ENCODE data around the gene B3GALT6. TPM values are rescaled to one million over a fixed set of nuclear protein-coding genes. Genes with fewer than 3 reads are reported as not detected.

Gene B3GALT6
- polyA plus RNA-seq, 3 donors: 1.9 to 8.8 (median 7.2) TPM

GRCh38 chr1:1210726-1211540 is 21.1 kb upstream of the B3GALT6 start:
- no peak for DNase-seq
- Histone ChIP-seq H3K4me3 (replicated peaks in 1 of 3; ENCODE audit: low read depth in 2 of 3, low read length in 3 of 3) (no peak overlapping the region), H3K4me2 (replicated peaks; ENCODE audit: extremely low read depth, low read length, poor library complexity, severe bottlenecking) (no peak overlapping the region), H3K9me3 (replicated peaks in 1 of 2; ENCODE audit: control insufficient read depth in 1 of 2, insufficient read depth in 1 of 2, low read length in 2 of 2) (no peaks in the 10 kb centered on the region), H3K36me3 (replicated peaks in 1 of 2; ENCODE audit: control insufficient read depth in 1 of 2, insufficient read depth in 2 of 2, low read length in 2 of 2) (peaks cover 0 to under 1% of the 10 kb centered on the region in 2 donors), H3K4me1 (ENCODE audit: control insufficient read depth in 1 of 2, insufficient read depth in 2 of 2, low read length in 2 of 2) (peaks cover 6 to 8% of the 10 kb centered on the region in 2 donors), H3K27ac (ENCODE audit: low read depth in 1 of 2, low read length in 2 of 2) (no peak overlapping the region), H3K9ac (ENCODE audit: insufficient read depth, low read length, poor library complexity, severe bottlenecking) (no peak overlapping the region), H2AFZ (ENCODE audit: insufficient read depth, low read depth, low read length, poor library complexity, severe bottlenecking) (no peak overlapping the region), H3K27me3 (ENCODE audit: control insufficient read depth in 2 of 2, insufficient read depth in 2 of 2, low read length in 2 of 2) (peaks cover 5 to 57% of the 10 kb centered on the region in 2 donors), H4K20me1 (ENCODE audit: insufficient read depth, low read length) (peaks cover 8% of the 10 kb centered on the region), H3K79me2 (ENCODE audit: insufficient read depth, low read length) (no peaks in the 10 kb centered on the region)
- 96% methylated on average over 23 of the region's 31 CpGs for WGBS (ENCODE audit: insufficient coverage)
- Mint-ChIP-seq H3K36me3 (peaks cover 0 to 1% of the 10 kb centered on the region in 2 donors), H3K9me3 (peaks cover 0 to 3% (median 2%) of the 10 kb centered on the region in 7 donors), H3K27ac (peak overlapping the region in 1 of 7 donors; percentile 66), H3K27me3 (ENCODE audit: low read depth in 3 of 3) (peaks cover 49 to 77% (median 64%) of the 10 kb centered on the region in 3 donors), H3K4me1 (peaks cover 7% of the 10 kb centered on the region), H3K4me3 (no peak overlapping the region)
- TF ChIP-seq, protein P1, sequence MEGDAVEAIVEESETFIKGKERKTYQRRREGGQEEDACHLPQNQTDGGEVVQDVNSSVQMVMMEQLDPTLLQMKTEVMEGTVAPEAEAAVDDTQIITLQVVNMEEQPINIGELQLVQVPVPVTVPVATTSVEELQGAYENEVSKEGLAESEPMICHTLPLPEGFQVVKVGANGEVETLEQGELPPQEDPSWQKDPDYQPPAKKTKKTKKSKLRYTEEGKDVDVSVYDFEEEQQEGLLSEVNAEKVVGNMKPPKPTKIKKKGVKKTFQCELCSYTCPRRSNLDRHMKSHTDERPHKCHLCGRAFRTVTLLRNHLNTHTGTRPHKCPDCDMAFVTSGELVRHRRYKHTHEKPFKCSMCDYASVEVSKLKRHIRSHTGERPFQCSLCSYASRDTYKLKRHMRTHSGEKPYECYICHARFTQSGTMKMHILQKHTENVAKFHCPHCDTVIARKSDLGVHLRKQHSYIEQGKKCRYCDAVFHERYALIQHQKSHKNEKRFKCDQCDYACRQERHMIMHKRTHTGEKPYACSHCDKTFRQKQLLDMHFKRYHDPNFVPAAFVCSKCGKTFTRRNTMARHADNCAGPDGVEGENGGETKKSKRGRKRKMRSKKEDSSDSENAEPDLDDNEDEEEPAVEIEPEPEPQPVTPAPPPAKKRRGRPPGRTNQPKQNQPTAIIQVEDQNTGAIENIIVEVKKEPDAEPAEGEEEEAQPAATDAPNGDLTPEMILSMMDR (IDR thresholded peaks at IDR 0.05): no peak
- intact Hi-C loops (cut with micrococcal nuclease): no loop called here

GRCh38 chr1:1211541-1212441 is 20.2 kb upstream of the B3GALT6 start:
- no peak for DNase-seq
- Histone ChIP-seq H3K79me2 (ENCODE audit: insufficient read depth, low read length) (no peaks in the 10 kb centered on the region), H3K27ac (ENCODE audit: low read depth in 1 of 2, low read length in 2 of 2) (no peak overlapping the region), H3K4me2 (replicated peaks; ENCODE audit: extremely low read depth, low read length, poor library complexity, severe bottlenecking) (no peak overlapping the region), H4K20me1 (ENCODE audit: insufficient read depth, low read length) (peaks cover 14% of the 10 kb centered on the region), H3K9me3 (replicated peaks in 1 of 2; ENCODE audit: control insufficient read depth in 1 of 2, insufficient read depth in 1 of 2, low read length in 2 of 2) (no peaks in the 10 kb centered on the region), H2AFZ (ENCODE audit: insufficient read depth, low read depth, low read length, poor library complexity, severe bottlenecking) (no peak overlapping the region), H3K36me3 (replicated peaks in 1 of 2; ENCODE audit: control insufficient read depth in 1 of 2, insufficient read depth in 2 of 2, low read length in 2 of 2) (peaks cover 8 to 10% of the 10 kb centered on the region in 2 donors), H3K27me3 (ENCODE audit: control insufficient read depth in 2 of 2, insufficient read depth in 2 of 2, low read length in 2 of 2) (peaks cover 2 to 50% of the 10 kb centered on the region in 2 donors), H3K9ac (ENCODE audit: insufficient read depth, low read length, poor library complexity, severe bottlenecking) (no peak overlapping the region), H3K4me3 (replicated peaks in 1 of 3; ENCODE audit: low read depth in 2 of 3, low read length in 3 of 3) (no peak overlapping the region), H3K4me1 (ENCODE audit: control insufficient read depth in 1 of 2, insufficient read depth in 2 of 2, low read length in 2 of 2) (peaks cover 6 to 8% of the 10 kb centered on the region in 2 donors)
- peaks cover 0 to 3% (median under 1%) of the 10 kb centered on the region in 7 donors for H3K9me3 Mint-ChIP-seq
- intact Hi-C loops (cut with micrococcal nuclease): no loop called here
- H3K4me1 Mint-ChIP-seq: peaks cover 7% of the 10 kb centered on the region
- WGBS (ENCODE audit: insufficient coverage): 86% methylated on average over 25 of the region's 28 CpGs
- no peak overlapping the region for H3K27ac Mint-ChIP-seq
- H3K27me3 Mint-ChIP-seq (ENCODE audit: low read depth in 3 of 3): peaks cover 43 to 69% (median 56%) of the 10 kb centered on the region in 3 donors
- no peak overlapping the region for H3K4me3 Mint-ChIP-seq
- H3K36me3 Mint-ChIP-seq: peaks cover 6 to 7% of the 10 kb centered on the region in 2 donors
- TF ChIP-seq, protein P1 (IDR thresholded peaks at IDR 0.05): no peak

Data from CD14-positive monocyte (primary cell).